ENCODE results near the gene AOX1.
"Not testable (repeated sequence)": the region's sequence is repeated elsewhere in the genome, so short reads cannot be mapped to it uniquely, and the experiment has no call there.

Gene AOX1

GRCh38 chr2:200705305-200706041 is 119.7 kb downstream of the AOX1 start:
- no peak for DNase-seq

GRCh38 chr2:200708943-200709342 is 123.1 kb downstream of the AOX1 start:
- no peak for DNase-seq

GRCh38 chr2:200713003-200713703 is 127.3 kb downstream of the AOX1 start:
- DNase-seq, result peak; percentile 99

- no peak for DNase-seq
Observed at GRCh38 chr2:200713704-200714064, 127.9 kb downstream of the AOX1 start.

- not testable (repeated sequence) for DNase-seq
Observed at GRCh38 chr2:200715014-200715413, 129.2 kb downstream of the AOX1 start.

- DNase-seq, result peak; percentile 29
Observed at GRCh38 chr2:200716386-200716785, 130.6 kb downstream of the AOX1 start.

Measured in hematopoietic multipotent progenitor cell treated with erythropoietin and hydrocortisone succinate and interleukin-3 and kit ligand, for 6 days (in vitro differentiated cells).